HFFc6 (cell line): ENCODE results near the gene SOS2. TPM values are rescaled to one million over a fixed set of nuclear protein-coding genes. Genes with fewer than 3 reads are reported as not detected.
A peak's percentile ranks its signal among the peaks of the same experiment; 100 is the strongest.

ENCODE experiments used
- DNase-seq: peaks from one replicate; pipeline ENCODE4 v3.0.0-alpha.2; 2018
- H3K27ac Mint-ChIP-seq: 2 replicates; pipeline ENCODE4 v1.8.0; 2020; ENCODE audit warnings: mild to moderate bottlenecking, mixed read lengths
- H3K27me3 Mint-ChIP-seq: 2 replicates; pipeline ENCODE4 v1.8.0; 2021; ENCODE audit warnings: mild to moderate bottlenecking, moderate library complexity, mixed read lengths; ENCODE audit not compliant: insufficient read depth
- H3K36me3 Mint-ChIP-seq: 2 replicates; pipeline ENCODE4 v1.8.0; 2021; ENCODE audit warnings: low read depth, mixed read lengths
- H3K4me1 Mint-ChIP-seq: 2 replicates; pipeline ENCODE4 v1.8.0; 2020; ENCODE audit warnings: low read depth, mixed read lengths
- H3K4me3 Mint-ChIP-seq: 2 replicates; pipeline ENCODE4 v1.8.0; 2020; ENCODE audit warnings: mild to moderate bottlenecking, moderate library complexity, mixed read lengths
- H3K9me3 Mint-ChIP-seq: 2 replicates; pipeline ENCODE4 v1.8.0; 2020; ENCODE audit warnings: mild to moderate bottlenecking, mixed read lengths
- CTCF ChIP-seq: fragments of 200-600 bp; sonication (generic); IDR thresholded peaks from 2 replicates; pipeline ENCODE4 v1.5.0; 2021; ENCODE audit warnings: antibody characterized with exemption, mild to moderate bottlenecking
- total RNA-seq, 6 experiments: library from RNA; stranded (reverse); fragmentation: NEBNext Ultra II Directional; extraction: Animal tissue kit (Norgen Biotek cat#: 25700); gene quantifications; 2 replicates in 1 of 6; 3 replicates in 5 of 6; pipeline ENCODE4 v1.2.3, GENCODE V29; 2021

SOS2 gene
- total RNA-seq, 6 experiments from 2014 or later, result 11.8 to 14.5 (median 13.3) TPM

- Mint-ChIP-seq H3K9me3 (no peaks in the 10 kb centered on the region), H3K4me1 (peaks cover 6% of the 10 kb centered on the region), H3K36me3 (peaks cover 19% of the 10 kb centered on the region; the same call in 1 of the 2 replicates), H3K27ac (no peak overlapping the region), H3K4me3 (no peak overlapping the region), H3K27me3 (no peaks in the 10 kb centered on the region; the same call in 1 of the 2 replicates)
- peak; percentile 71 for TF ChIP-seq CTCF
- no peak for DNase-seq
These were observed 122.0 kb downstream of the SOS2 start for GRCh38 chr14:50109342-50109741.

DNA sequence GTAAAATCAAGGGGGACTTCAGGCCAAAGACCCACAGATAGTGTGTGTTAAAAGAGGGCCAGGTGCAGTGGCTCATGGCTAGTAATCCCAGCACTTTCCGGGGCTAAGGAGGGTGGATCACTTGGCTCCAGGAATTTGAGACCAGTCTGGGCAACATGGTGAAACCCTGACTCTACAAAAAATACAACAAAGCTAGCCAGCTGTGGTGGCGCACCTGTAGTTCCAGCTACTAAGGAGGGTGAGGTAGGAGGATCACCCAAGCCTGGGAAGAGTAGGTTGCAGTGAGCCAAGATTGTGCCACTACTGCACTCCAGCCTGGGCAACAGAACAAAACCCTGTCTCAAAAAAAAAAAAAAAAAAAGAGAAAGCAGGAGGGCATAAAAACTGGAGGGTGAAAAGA, 123.5 kb downstream of the SOS2 start:
- Mint-ChIP-seq H3K27me3 (no peaks in the 10 kb centered on the region; the same call in 1 of the 2 replicates), H3K27ac (no peak overlapping the region), H3K9me3 (no peaks in the 10 kb centered on the region), H3K4me1 (no peaks in the 10 kb centered on the region), H3K4me3 (no peak overlapping the region), H3K36me3 (peaks cover 16% of the 10 kb centered on the region; the same call in 1 of the 2 replicates)
- no peak for DNase-seq
- TF ChIP-seq CTCF, result no peak

DNA sequence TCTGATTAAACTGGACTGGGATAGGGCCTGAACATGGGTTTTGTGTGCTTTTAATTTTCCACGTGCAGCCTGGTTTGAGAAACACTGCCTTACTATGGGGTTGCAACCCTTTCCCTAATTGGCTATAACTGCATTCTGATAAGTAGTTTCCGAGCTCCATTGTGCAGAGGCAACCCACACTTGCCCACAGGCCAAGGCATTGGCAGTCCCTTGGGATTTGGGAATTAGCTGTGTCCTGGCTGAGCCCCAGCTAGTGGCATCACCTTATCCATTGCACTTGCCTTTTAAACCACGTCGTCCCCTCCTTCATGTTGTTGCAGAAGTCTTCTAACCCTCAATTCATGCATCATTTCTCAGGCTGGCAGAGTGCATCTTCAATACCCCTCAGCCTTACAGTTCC, 125.2 kb downstream of the SOS2 start:
- no peaks in the 10 kb centered on the region; the same call in 1 of the 2 replicates for H3K27me3 Mint-ChIP-seq
- no peak for TF ChIP-seq CTCF
- H3K4me3 Mint-ChIP-seq, result no peak overlapping the region
- H3K9me3 Mint-ChIP-seq, result no peaks in the 10 kb centered on the region
- H3K27ac Mint-ChIP-seq, result no peak overlapping the region
- no peaks in the 10 kb centered on the region for H3K4me1 Mint-ChIP-seq
- DNase-seq, result no peak
- H3K36me3 Mint-ChIP-seq, result peaks cover 11% of the 10 kb centered on the region; the same call in 1 of the 2 replicates

- Mint-ChIP-seq H3K9me3 (no peaks in the 10 kb centered on the region), H3K36me3 (no peaks in the 10 kb centered on the region), H3K4me3 (no peak overlapping the region), H3K4me1 (peaks cover 12% of the 10 kb centered on the region), H3K27me3 (no peaks in the 10 kb centered on the region), H3K27ac (no peak overlapping the region)
- DNase-seq, result no peak
- TF ChIP-seq CTCF, result no peak
These were observed 127.8 kb downstream of the SOS2 start for GRCh38 chr14:50103558-50103957.

DNA sequence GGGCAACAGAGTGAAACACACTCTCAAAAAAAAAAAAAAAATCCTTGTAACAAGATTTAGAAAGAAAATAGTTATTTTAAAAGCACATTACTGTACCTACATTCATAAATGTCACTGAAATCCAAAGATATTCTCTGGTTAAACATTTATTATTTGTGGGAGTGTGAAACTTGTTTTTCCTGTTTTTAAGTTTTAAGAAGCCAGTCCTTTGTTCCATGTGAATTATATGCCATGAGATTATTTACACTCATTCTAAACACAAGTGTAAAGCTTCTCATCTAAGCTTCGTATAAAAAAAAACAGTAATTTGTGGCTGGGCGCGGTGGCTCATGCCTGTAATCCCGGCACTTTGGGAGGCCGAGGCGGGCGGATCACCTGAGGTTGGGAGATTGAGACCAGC, 130.0 kb downstream of the SOS2 start:
- H3K27me3 Mint-ChIP-seq, result no peaks in the 10 kb centered on the region
- H3K27ac Mint-ChIP-seq, result no peak overlapping the region
- H3K36me3 Mint-ChIP-seq, result peaks cover 4% of the 10 kb centered on the region; the same call in 1 of the 2 replicates
- no peak for TF ChIP-seq CTCF
- H3K9me3 Mint-ChIP-seq, result no peaks in the 10 kb centered on the region
- peaks cover 12% of the 10 kb centered on the region for H3K4me1 Mint-ChIP-seq
- no peak for DNase-seq
- H3K4me3 Mint-ChIP-seq, result no peak overlapping the region

GRCh38 chr14:50100805-50101204, 130.6 kb downstream of the SOS2 start:
- DNase-seq, result no peak
- Mint-ChIP-seq H3K4me1 (peaks cover 12% of the 10 kb centered on the region), H3K27me3 (no peaks in the 10 kb centered on the region), H3K36me3 (peaks cover 6% of the 10 kb centered on the region), H3K9me3 (no peaks in the 10 kb centered on the region), H3K27ac (no peak overlapping the region), H3K4me3 (no peak overlapping the region)
- TF ChIP-seq CTCF, result no peak
